Hematopoietic multipotent progenitor cell treated with erythropoietin and hydrocortisone succinate and interleukin-3 and kit ligand, for 17 days (in vitro differentiated cells): ENCODE measurements around the gene RTN4RL1.
"Not testable (repeated sequence)": the region's sequence is repeated elsewhere in the genome, so short reads cannot be mapped to it uniquely, and the experiment has no call there.

Source experiments
- DNase-seq: peaks from one replicate; pipeline ENCODE4 v3.0.0-alpha.2; 2015; ENCODE audit warnings: low spot score

RTN4RL1 gene

GRCh38 chr17:1896243-1897104 is 128.7 kb downstream of the RTN4RL1 start:
- DNase-seq = no peak

- DNase-seq = not testable (repeated sequence)
Measured at GRCh38 chr17:1895479-1895878, 129.7 kb downstream of the RTN4RL1 start.

DNA sequence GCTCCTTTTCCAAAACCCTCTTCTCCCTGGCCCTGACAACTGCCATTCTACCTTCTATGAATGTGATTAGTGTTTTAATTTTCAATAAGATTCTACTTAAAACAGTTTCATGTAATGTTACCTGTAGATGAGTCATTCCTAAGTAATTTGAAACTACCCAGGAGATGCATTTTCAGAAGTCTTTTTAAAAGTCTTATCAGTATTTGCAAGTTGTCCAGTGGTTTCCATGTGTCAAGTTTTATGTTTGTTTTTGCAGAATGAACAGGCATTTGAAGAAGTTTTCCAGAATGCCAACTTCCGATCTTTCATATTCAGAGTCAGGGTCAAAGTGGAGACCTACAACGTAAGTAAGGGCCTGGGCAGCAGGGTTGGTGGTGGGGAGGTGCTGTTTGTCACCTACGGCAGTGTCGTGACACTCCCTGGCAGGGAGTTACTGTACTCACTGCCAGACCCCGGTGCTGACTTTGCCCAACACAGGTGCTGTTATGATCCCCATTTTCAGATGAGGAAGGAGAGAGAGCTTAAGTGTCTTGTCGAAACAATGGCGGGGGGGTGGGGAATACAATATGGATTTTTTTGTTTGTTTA is 130.3 kb downstream of the RTN4RL1 start:
- DNase-seq = no peak

DNA sequence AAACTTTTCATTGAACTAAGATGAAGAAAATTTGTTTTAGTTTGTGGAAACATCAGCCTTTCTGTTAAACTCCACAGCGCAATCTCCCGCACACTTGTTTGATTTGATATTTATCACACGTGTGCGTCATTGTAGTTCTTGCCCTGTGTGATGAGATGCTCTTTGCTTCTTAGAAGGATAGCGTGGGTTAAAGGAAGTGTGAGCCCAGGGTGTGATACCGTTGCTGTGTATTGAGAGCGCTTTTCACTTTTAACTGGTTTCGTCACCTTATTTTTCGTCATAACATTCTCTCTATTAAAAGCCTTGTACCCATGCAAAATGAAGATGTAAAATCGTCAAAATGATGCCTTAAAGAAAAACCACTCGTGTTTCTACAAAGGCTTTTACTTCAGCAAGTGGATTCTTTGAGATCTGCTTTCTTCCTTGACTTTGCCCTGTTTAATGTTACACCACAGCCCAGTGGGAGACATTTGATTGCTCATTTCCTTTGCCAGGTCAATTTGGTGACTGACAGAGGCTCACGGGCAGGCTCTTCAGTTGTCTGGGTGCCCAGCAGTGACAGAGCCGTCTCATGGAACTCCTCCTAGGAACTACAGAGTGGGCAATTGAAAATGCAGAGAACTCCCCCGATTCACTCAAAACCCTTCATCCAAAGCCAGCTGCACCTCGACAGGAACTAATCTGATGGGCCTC is 134.2 kb downstream of the RTN4RL1 start:
- no peak for DNase-seq

DNA sequence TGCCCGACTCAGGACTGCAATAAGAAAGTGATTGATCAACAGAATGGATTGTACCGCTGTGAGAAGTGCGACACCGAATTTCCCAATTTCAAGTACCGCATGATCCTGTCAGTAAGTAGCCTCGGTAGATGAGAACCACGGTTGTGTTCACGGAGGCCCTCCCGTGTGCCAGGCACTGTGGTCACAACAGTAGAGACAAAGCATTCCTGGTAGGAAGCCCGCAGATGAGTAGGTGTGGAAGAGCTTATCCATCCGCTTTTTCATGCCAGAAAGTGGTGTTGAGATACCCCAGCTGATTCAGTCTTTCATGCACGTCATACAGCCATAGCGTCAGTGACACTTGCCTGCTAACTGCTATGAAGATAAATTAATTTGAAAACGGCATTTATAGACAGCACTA is 136.4 kb downstream of the RTN4RL1 start:
- no peak for DNase-seq
